GM21723 (cell line): ENCODE measurements around the gene PXN.
A peak's percentile ranks its signal among the peaks of the same experiment; 100 is the strongest.
"Not testable (repeated sequence)": the region's sequence is repeated elsewhere in the genome, so short reads cannot be mapped to it uniquely, and the experiment has no call there.

Source experiments
- ATAC-seq: cut with Tn5 transposase; IDR thresholded peaks from one replicate; pipeline ENCODE4 v1.9.1; 2021; ENCODE audit warnings: mild to moderate bottlenecking, moderate library complexity; ENCODE audit not compliant: unreplicated experiment

PXN gene

DNA sequence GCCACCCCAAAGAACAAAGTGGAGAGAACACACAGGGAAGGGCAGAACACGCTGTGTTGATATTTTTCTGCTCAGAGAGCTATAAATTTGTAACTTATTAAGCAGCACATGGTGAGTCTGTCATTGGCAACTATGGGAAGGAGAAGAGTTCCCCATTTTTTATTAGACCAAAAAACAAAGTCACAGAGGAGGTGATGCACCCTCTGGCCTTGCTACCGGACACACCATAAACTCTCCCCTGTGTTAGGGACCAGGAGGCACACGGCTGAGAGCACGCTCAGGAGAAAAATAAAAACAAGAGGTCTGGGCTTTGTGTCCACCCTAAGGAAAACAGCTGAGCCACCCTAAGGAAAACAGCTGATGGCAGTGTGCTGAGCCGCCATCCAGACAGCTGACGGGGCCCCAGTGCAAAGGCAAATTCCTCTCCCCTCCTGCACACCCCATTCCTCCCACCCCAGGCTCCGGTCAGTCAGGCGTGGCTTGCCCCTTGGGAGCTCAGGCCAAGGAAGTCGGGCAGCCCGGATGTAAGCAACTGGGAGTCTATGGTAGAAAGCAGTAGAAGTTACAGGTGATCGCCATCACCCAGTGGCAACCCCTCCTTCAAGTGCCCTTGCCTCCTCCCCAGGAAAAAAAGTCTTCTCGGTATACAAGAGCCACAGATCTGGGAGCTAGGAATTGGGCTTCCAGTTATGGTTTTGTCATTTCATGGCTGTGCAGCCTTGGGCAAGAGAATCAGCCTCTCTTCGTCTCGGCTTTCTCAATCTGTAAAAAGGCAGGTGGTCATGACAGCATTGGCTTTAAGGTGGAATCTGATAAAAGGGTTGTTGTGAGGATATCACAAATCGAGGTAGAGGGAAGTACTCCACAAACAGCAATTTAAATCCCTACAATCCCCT lies 2.4 kb downstream of the PXN start:
- ATAC-seq = no peak

DNA sequence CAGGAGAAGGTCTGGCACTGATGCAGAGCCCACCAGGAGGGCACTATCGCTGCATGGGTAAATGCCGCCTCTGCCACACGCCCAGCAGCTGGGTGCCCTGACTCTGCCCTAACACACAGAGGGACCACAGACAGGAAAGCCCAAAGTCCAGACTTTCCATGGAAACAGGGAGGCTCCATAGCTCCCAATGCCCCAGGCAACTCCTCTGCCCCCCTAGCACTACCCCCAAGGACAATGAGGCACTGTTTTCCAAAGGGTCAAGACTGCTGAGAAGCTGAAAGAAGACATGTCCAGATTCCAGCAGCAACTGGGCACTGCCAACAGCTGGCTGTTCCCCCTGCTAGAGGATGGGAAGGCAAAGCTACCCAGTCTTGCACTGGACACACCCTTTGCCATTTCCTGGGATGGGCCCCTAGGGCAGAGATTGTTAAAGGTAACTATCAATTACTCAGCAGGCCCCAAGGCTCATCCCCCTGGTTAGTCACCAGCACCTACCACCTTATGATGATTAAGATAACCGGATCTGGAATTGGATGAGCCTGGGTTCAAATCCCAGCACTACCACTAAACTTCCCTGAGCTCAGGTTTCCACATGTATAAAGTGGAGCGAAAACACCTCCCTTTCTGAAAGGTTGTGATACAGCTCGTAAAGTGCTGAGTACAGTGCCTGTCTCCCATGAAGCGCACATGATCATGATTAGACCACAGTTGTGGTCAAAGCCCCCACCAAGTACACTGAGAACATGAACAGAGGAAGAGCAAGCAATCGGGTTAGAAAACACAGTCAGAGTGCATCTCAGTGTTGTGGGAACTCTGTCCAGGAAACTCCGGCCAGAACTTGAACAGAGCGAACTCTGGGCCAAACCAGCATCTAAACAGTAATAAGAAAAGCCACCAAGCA lies 3.3 kb downstream of the PXN start:
- ATAC-seq = no peak

DNA sequence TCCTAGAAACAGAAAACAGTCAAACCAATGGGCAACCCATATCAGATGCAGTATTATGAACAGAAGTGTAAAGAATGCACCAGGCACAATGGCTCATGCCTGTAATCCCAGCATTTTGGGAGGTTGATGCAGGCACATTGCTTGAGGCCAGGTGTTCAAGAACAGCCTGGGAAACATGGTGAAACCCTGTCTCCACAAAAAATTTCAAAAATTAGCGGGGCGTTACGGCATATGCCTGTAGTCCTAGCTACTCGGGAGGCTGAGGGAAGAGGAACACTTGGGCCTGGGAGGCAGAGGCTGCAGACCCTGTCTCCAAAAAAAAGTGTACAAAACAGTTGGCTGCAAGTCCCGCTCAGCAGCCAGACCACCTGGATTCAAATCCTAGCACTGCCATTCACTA lies 4.9 kb downstream of the PXN start:
- ATAC-seq = no peak

DNA sequence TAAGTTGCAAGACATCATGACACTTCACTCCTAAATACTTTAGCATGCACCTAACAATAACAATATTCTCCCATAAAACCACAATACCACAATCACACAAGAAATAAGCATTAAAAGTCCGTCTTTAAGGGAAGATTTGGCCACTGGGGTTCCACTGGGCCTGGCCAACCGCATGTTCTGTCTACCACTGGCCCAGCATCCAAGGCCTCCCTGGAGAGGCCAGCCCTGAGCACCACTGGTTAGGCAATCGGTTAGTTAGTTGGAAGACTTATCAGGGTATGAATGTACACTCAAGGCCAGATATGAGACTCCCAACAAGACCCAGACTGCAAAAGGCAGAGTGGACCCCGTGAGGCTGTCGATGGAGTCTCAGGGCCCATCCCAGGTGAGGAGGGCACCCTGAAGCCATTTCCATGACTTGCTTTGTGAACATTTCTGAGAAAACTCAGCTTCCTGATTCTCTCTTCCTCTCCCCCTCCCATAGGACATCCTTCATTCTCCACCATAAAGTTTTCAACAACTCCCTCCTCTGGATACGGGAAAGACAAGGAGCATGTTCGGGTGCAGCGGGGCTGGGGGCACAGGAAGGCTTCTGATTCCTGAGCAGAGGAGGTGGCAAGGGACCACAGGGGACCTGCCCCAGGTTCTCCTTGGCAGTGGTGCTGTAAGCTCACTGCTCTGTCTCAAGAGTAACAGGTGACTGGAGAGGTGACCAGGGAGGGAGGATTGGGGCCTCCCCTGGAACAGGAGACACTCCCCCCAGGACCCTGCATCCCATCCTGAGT lies 5.9 kb downstream of the PXN start:
- no peak for ATAC-seq

DNA sequence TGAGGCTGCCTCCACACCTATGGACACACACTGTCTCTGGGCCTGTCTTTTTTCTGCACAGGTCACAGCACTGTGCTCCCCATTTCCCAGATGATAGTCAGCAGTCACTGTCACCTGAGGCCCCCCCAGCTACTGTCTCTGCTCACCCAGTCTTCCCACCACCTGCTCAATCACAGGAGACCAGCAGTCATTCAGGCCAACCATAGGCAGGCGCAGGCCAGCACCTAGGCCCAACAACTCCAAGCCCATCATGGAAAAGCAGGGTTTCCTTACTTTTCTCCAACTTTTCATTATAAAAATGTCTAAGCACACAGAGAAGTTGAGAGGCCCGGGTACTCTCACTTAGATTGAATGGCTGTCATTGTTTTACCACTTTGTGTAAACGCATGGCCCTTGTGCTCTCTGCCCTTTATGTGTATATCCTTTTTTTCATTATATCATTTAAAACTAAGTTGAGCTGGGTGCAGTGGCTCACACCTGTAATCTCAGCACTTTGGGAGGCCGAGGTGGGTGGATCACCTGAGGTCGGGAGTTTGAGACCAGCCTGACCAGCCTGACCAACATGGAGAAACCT lies 7.1 kb downstream of the PXN start:
- no peak for ATAC-seq

DNA sequence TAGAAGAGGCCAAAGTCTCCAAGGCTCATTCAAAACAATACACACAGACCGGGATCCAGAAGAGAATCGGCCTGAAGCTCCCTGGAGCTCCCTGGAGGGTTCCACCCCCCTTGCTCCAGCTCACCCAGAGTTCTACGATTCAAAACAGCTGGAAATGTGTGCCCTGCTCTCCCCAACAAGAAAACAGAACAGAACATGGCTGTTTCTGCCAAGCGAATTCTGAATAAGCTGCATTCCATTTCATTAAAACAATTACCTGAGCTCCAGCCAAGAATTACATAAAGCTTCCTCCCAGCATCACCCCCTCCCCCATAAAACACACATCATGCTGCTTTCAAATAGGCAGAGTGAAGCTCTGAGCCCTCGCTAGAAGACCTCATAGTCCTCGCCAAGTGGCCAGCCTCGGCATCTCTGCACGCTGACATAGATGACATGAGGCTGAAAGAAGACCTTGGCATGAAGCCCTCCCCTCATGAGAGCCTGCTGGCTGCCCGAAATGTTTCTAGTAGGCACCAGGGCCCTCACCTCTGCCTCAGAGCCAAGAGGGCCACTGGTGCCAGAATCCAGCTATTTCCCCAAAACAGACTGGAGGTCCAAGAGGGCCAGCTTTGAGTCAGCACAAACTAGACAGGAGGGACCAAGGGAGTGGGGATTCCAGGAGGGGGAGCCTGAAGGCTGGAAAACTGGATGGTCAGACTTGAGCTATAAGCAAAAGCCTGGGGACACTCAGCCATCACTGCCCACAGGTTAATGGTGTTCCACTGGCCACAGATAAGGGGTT lies 8.3 kb downstream of the PXN start:
- ATAC-seq = no peak

DNA sequence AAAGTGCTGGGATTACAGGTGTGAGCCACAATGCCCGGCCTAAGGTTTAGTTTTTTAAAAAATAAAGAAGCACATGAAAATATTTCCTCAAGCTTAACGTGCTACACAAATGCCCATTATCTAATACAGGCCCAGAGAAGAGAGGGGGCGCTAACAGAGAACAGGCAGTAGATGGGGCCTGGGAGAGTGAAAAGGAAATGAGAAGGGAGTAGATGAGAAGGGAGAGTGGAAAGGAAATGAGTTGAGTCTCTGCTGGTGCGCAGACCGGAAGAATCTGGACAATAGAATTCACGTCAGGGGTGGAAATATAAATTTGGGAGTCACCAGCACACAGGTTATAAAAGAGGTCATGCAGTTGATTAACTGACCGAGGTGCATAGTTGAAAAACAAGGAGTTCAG lies 10.7 kb downstream of the PXN start:
- no peak for ATAC-seq

DNA sequence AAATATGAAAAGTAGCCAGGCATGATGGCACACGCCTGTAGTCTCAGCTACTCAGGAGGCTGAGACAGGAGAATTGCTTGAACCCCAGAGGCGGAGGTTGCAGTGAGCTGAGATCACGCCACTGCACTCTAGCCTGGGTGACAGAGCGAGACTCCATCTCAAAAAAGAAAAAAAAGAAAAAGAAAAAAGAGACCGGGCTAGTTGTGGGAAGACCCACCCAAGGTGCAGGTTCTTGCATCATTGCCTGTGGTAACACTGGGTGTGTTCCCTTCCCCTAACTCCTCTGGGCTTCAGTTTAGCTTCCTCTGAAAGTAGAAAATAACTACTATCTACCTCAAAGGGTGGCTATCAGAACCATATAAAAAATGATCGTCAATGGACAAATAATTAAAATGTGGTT lies 12.2 kb downstream of the PXN start:
- ATAC-seq = peak; percentile 60

DNA sequence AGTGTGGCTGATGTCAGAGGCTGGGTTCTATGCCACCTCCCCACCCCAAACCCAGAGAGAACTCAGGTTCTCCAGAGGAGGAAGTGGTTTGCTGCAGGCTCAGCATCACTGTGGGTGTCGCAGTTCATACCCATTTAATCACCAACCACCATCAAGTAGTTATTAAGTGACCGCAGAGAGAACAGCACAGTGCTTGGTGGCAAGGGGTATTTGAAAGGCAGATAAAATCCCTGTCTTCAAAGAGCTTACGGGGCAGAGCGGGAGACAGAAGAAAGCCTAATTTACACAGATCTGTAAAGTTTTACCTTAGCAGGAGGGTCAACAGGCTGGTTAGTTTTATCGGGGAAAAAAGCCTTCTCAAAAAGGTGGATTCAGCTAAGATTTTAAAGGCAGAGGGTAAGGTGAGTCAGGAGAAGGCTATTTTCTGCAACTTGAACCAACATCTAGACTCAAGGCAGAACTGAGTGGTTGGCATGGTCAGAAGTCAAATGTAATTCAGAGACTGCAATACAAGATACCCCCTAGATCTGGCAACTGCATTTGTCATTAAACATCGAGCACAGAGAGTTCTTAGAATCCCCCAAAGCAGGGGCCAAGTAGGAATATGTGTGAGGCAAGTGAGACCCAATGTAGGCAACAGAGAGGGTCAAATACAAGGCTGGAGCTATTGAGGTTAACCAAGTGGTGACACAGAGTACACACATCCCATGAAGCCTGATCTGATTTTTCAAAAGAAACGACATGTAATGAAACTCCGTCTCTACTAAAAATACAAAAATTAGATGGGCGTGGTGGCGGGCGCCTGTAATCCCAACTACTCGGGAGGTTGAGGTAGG lies 13.2 kb downstream of the PXN start:
- ATAC-seq = no peak

DNA sequence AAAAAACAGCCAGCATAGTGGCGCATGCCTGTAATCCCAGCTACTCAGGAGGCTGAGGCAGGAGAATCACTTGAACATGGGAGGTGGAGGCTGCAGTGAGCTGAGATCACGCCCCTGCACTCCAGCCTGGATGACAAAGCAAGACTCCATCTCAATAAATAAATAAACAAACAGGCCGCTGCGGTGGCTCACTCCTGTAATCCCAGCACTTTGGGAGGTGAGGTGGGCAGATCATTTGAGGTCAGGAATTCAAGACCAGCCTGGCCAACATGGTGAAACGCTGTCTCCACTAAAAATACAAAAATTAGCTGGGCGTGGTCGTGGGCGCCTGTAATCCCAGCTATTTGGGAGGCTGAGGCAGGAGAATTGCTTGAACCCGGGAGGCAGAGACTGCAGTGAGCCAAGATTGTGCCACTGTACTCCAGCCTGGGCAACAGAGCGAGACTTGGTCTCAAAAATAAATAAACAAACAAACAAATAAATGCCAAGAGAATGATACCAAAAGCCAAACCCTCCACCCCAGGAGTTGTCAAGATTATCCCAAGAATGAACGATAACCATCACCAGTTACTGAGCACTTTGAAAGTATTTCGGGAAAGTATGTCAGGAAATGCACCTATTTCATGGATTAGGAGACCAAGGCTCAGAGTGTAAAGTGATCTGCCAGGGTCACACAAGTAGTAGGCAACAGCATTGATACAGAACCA lies 14.0 kb downstream of the PXN start:
- ATAC-seq = not testable (repeated sequence)

DNA sequence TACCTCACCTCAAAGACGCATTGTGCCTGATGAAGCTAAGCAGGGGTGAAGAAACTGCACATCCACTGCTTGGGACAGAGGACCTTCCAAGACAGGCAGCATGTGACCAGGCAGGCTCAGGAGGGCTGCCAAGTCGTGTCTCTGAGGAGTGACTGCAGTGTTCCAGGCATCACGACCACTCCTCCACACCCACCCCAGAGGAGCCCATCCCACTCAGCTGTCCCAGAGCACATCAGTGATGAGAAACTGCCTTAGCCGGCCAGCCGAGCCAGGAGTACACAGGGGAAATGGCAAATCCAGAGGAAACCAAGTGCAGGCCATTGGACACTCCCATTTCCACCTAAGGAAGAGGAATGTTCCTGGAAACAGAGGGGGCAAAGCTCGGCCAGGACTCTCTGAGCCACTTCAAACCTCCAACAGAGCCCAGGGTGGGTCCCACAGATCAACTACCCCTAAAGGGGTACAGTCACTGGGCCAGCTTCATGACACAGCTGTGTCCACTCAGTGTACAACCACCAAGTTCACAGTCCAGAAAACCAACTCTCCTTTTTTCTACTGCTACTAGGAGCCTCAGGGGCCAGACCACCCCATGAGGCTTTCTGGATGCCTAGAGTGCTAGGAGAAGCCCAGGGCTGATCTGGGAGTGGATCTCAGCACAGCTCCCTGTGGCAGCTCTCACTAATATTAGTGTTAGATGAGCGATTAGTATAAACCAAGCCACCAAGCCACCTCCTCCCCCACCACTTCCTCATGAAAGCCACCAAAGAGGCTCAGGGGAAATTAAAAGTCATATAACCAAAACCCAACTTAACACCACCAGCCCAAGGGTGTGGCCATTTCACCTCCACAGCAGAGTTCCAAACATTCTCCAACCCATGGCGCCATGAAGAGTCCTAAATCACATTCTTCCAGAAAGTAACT lies 15.4 kb downstream of the PXN start:
- ATAC-seq = no peak

DNA sequence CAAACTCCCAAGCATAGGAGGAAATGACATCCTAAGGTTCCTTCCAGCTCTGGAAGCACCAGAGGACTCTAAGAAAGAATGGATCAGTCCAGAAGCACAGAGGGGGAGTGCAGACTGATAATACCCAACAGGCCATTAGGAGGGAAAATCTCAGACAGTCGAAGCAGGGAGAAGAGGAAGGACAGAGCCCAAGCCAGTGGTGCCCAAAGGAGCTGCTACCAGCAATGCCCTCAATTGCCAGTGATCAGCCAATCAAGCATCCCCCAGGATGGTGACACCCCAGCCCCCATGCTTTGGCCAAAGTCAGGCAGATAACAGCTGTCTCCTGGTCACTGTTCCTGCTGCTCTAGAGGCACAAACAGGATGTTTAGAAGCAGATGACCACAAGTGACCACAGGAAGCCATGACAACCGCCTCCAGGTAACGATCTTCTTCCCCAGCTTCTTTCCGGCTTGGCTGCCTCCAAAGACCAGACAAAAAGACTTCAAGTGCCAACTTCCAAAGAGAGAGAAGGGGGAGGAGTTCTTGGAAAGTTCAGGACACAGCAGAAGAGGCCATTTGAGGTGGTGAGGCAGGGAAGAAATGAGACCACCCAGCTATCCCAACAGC lies 16.2 kb downstream of the PXN start:
- no peak for ATAC-seq

DNA sequence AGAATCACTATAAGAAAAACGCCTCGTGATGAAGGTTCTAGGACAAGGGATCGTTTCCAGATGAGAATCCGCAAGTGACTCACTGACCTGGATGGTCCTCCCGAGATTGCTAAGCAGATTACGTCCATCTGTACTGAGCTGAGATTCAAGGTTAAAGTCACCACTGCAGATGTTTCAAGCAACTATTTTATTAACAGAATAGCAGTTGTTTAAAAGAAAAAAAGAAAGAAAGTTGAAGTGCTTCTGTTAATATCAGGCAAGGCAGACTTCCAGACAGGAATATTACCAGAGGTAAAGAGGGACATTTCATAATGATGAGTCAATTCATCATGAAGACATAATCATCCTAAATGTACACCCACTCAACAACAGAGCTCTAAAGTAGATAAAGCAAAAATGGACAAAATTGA lies 17.9 kb downstream of the PXN start:
- no peak for ATAC-seq

DNA sequence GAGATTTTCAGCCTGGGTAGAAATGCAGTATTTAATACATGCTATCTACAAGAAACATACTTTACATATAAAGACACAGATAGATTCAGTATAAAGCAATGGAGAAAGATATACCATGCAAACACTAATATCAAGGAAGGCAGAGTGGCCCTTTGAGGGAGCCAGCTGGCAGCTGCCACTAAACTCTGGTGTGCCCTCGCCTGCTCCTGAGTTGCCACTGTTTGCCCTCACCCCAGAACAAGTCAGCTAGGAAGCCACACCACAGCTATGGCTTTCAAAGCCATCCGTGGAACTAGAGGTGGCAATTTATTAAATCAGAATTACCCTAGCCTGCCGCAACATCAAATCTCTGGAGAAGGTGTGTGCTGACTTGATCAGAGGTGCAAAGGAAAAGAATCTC lies 18.3 kb downstream of the PXN start:
- no peak for ATAC-seq

DNA sequence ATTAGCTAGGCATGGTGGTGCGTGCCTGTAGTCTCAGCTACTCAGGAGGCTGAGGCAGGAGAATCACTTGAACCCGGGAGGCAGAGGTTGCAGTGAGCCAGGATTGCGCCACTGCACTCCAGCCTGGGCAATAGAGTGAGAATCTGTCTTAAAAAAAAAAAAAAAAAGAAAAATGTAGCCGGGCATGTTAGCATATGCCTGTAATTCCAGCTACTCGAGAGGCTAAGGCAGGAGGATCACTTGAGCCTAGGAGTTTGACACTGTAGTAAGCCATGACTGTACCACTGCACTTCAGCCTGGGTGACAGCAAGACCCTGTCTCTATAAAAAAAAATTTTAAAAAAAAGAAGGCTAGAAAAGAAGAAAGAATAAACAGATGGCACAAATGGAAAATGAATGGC lies 18.8 kb downstream of the PXN start:
- not testable (repeated sequence) for ATAC-seq

DNA sequence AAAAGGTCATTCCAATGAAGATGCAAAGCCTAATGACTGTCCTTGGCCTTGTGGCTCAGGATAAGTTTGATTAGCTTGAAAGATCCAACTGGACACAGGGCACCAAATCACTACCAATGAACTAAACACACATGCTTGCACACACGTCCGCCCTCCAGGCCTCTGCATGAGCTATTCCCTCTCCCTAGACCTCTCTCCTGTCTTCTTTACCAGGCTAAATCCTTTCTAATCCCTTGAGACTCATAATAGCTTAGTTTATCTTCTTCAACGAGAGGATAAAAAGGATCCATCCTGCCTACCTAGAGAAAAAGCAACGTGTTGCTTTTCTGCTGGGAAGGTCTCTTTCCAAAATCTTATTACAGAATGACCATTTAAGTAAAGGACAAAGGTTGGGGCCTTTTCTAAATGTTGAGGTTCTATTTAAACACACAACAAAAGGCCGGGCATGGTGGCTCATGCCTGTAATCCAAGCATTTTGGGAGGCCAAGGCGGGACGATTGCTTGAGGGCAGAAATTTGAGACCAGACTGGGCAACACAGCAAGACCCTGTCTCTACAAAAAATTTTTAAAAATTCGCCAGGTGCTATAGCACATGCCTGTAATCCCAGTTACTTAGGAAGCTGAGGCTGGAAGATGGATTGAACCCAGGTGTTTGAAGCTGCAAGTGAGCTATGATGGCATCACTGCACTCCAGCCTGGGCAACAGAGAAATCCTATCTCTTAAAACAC lies 22.4 kb downstream of the PXN start:
- ATAC-seq = no peak
